H9 (cell line): ENCODE results near the gene DCHS1. TPM values are rescaled to one million over a fixed set of nuclear protein-coding genes. Genes with fewer than 3 reads are reported as not detected.

Source experiments
- DNase-seq: peaks from one replicate; pipeline ENCODE4 v3.0.0-alpha.2; 2017
- H2AFZ ChIP-seq: one replicate; pipeline ENCODE4 v1.6.1; 2013; ENCODE audit warnings: mild to moderate bottlenecking, low read length, control low read depth, moderate library complexity
- H2AK5ac ChIP-seq: 2 replicates; pipeline ENCODE4 v1.6.1; 2013; ENCODE audit warnings: low read length, control low read depth, mixed read lengths; ENCODE audit not compliant: insufficient read length
- H2BK120ac ChIP-seq: one replicate; pipeline ENCODE4 v1.6.1; 2013; ENCODE audit warnings: low read depth, mild to moderate bottlenecking, low read length, control low read depth, inconsistent platforms; ENCODE audit not compliant: poor library complexity, severe bottlenecking
- H2BK12ac ChIP-seq: 2 replicates; pipeline ENCODE4 v1.6.1; 2013; ENCODE audit warnings: low read length, control low read depth, mixed read lengths, low read depth; ENCODE audit not compliant: insufficient read length
- H2BK15ac ChIP-seq: 2 replicates; pipeline ENCODE4 v1.6.1; 2013; ENCODE audit warnings: low read depth, low read length, control low read depth
- H2BK20ac ChIP-seq: one replicate; pipeline ENCODE4 v1.6.1; 2013; ENCODE audit warnings: low read depth, mild to moderate bottlenecking, low read length, control low read depth, inconsistent platforms; ENCODE audit not compliant: poor library complexity, severe bottlenecking
- H2BK5ac ChIP-seq: 2 replicates; pipeline ENCODE4 v1.6.1; 2013; ENCODE audit warnings: low read length, control low read depth, mixed read lengths; ENCODE audit not compliant: insufficient read length
- H3K14ac ChIP-seq: 2 replicates; pipeline ENCODE4 v1.6.1; 2013; ENCODE audit warnings: low read length, control low read depth; ENCODE audit not compliant: insufficient read depth
- H3K18ac ChIP-seq: 2 replicates; pipeline ENCODE4 v1.6.1; 2013; ENCODE audit warnings: low read depth, mild to moderate bottlenecking, mixed read lengths, low read length, control low read depth; ENCODE audit not compliant: insufficient read length
- H3K23ac ChIP-seq: 2 replicates; pipeline ENCODE4 v1.6.1; 2013; ENCODE audit warnings: low read length, control low read depth, mixed read lengths, low read depth; ENCODE audit not compliant: insufficient read length
- H3K23me2 ChIP-seq: 2 replicates; pipeline ENCODE4 v1.6.1; 2013; ENCODE audit warnings: low read depth, mild to moderate bottlenecking, mixed read lengths, low read length, control low read depth; ENCODE audit not compliant: insufficient read length, poor library complexity, severe bottlenecking
- H3K27ac ChIP-seq: 2 replicates; pipeline ENCODE4 v1.5.1; 2013; ENCODE audit warnings: low read length, control low read depth, mixed read lengths, low read depth; ENCODE audit not compliant: insufficient read length
- H3K27me3 ChIP-seq: 2 replicates; pipeline ENCODE4 v1.6.1; 2013; ENCODE audit warnings: low read length, control low read depth, inconsistent platforms; ENCODE audit not compliant: insufficient read depth
- H3K4ac ChIP-seq: 2 replicates; pipeline ENCODE4 v1.6.1; 2013; ENCODE audit warnings: low read depth, mild to moderate bottlenecking, control low read depth, inconsistent platforms, low read length, moderate library complexity
- H3K4me1 ChIP-seq: 2 replicates; pipeline ENCODE4 v1.6.1; 2013; ENCODE audit warnings: low read length, control low read depth, inconsistent platforms; ENCODE audit not compliant: insufficient read depth
- H3K4me2 ChIP-seq: 2 replicates; pipeline ENCODE4 v1.6.1; 2013; ENCODE audit warnings: low read length, control low read depth, mixed read lengths; ENCODE audit not compliant: insufficient read length, insufficient read depth
- H3K56ac ChIP-seq: 2 replicates; pipeline ENCODE4 v1.6.1; 2013; ENCODE audit warnings: low read depth, mild to moderate bottlenecking, mixed read lengths, low read length, control low read depth; ENCODE audit not compliant: insufficient read length
- H3K79me1 ChIP-seq: 2 replicates; pipeline ENCODE4 v1.6.1; 2013; ENCODE audit warnings: low read depth, mild to moderate bottlenecking, moderate library complexity, low read length, control low read depth, inconsistent platforms; ENCODE audit not compliant: insufficient read depth, poor library complexity, severe bottlenecking
- H3K79me2 ChIP-seq: 2 replicates; pipeline ENCODE4 v1.6.1; 2013; ENCODE audit warnings: low read length, control low read depth, inconsistent platforms; ENCODE audit not compliant: insufficient read depth
- H3K9ac ChIP-seq: 2 replicates; pipeline ENCODE4 v1.6.1; 2013; ENCODE audit warnings: low read length, control low read depth, mixed read lengths; ENCODE audit not compliant: insufficient read length; ENCODE audit errors: extremely low read depth
- H3K9me3 ChIP-seq: one replicate; pipeline ENCODE4 v1.6.1; 2013; ENCODE audit warnings: low read depth, low read length, inconsistent platforms; ENCODE audit not compliant: control insufficient read depth
- H3T11ph ChIP-seq: one replicate; pipeline ENCODE4 v1.6.1; 2013; ENCODE audit warnings: mild to moderate bottlenecking, low read length, control low read depth, inconsistent platforms
- H4K20me1 ChIP-seq: one replicate; pipeline ENCODE4 v1.6.1; 2013; ENCODE audit not compliant: control insufficient read depth, insufficient read length, insufficient read depth
- H4K5ac ChIP-seq: 2 replicates; pipeline ENCODE4 v1.6.1; 2013; ENCODE audit warnings: low read depth, mild to moderate bottlenecking, mixed read lengths, low read length, control low read depth; ENCODE audit not compliant: insufficient read length
- H4K8ac ChIP-seq: replicated peaks from 2 replicates; pipeline ENCODE4 v1.6.1; 2013; ENCODE audit warnings: low read length, control low read depth, mixed read lengths, low read depth; ENCODE audit not compliant: insufficient read length
- H4K91ac ChIP-seq: 2 replicates; pipeline ENCODE4 v1.6.1; 2013; ENCODE audit warnings: low read depth, mild to moderate bottlenecking, moderate library complexity, mixed read lengths, low read length, control low read depth; ENCODE audit not compliant: insufficient read length
- H3K27ac Mint-ChIP-seq, 3 experiments: 2 replicates in 2 of 3; 3 replicates in 1 of 3; pipeline ENCODE4 v1.8.0; 2020 to 2021; ENCODE audit warnings: mixed read lengths in 3 of 3, mild to moderate bottlenecking in 1 of 3, moderate library complexity in 1 of 3
- H3K27me3 Mint-ChIP-seq: 2 replicates; pipeline ENCODE4 v1.8.0; 2021; ENCODE audit warnings: low read depth, mild to moderate bottlenecking, moderate library complexity, mixed read lengths
- H3K36me3 Mint-ChIP-seq, 3 experiments: 2 replicates in 2 of 3; 3 replicates in 1 of 3; pipeline ENCODE4 v1.8.0; 2020 to 2021; ENCODE audit warnings: low read depth in 3 of 3, mixed read lengths in 3 of 3; ENCODE audit not compliant: insufficient read depth in 1 of 3
- H3K4me1 Mint-ChIP-seq, 2 experiments: 2 replicates each; pipeline ENCODE4 v1.8.0; 2020; ENCODE audit warnings: mixed read lengths in 2 of 2
- H3K4me3 Mint-ChIP-seq, 2 experiments: 2 replicates in 1 of 2; 3 replicates in 1 of 2; pipeline ENCODE4 v1.8.0; 2020 to 2021; ENCODE audit warnings: mild to moderate bottlenecking in 2 of 2, mixed read lengths in 2 of 2, moderate library complexity in 1 of 2
- H3K9me3 Mint-ChIP-seq, 2 experiments: 2 replicates in 1 of 2; 3 replicates in 1 of 2; pipeline ENCODE4 v1.8.0; 2020; ENCODE audit warnings: mild to moderate bottlenecking in 2 of 2, mixed read lengths in 2 of 2, moderate library complexity in 1 of 2
- CTCF ChIP-seq: fragments of 200-600 bp; sonication (generic); conservative IDR thresholded peaks from 3 replicates; pipeline ENCODE4 v1.8.0; 2021; ENCODE audit warnings: antibody characterized with exemption, mild to moderate bottlenecking
- WGBS: extraction: QIAGEN DNeasy Blood & Tissue Kit; methylation state at CpG from one replicate; pipeline ENCODE4 v1.1.7; 2013; ENCODE audit warnings: missing lambda C conversion rate, low lambda C conversion rate, mixed read lengths; ENCODE audit not compliant: insufficient read length; ENCODE audit errors: extremely low coverage; 5-methylcytosine and 5-hydroxymethylcytosine counted together
- total RNA-seq: library from RNA; stranded (reverse); gene quantifications from 2 replicates; pipeline ENCODE4 v1.2.1, GENCODE V29; 2021

The DCHS1 gene
- total RNA-seq, 1 experiment from 2014 or later, result 12.5 TPM

- Histone ChIP-seq H2BK15ac (no peak overlapping the region), H2BK120ac (no peak overlapping the region), H2BK20ac (no peak overlapping the region), H3K79me1 (no peaks in the 10 kb centered on the region), H3K79me2 (peaks cover 7% of the 10 kb centered on the region; the same call in 1 of the 2 replicates), H3K27ac (no peak overlapping the region), H3K27me3 (no peaks in the 10 kb centered on the region), H3K56ac (no peak overlapping the region), H3K14ac (no peak overlapping the region), H3K18ac (no peak overlapping the region), H4K5ac (no peak overlapping the region), H2AFZ (no peak overlapping the region), H3K4me1 (peaks cover 3% of the 10 kb centered on the region; the same call in 1 of the 2 replicates), H4K20me1 (no peaks in the 10 kb centered on the region), H4K8ac (no peak overlapping the region), H2BK12ac (no peak overlapping the region), H3K4ac (no peak overlapping the region), H3K9me3 (no peaks in the 10 kb centered on the region), H4K91ac (no peak overlapping the region), H3K4me2 (no peak overlapping the region), H2BK5ac (no peak overlapping the region), H3K23me2 (peaks cover 13% of the 10 kb centered on the region), H3K9ac (no peak overlapping the region), H3T11ph (no peak overlapping the region), H3K23ac (no peak overlapping the region), H2AK5ac (no peak overlapping the region)
- H3K27ac Mint-ChIP-seq, result no peak overlapping the region
- peaks cover 0 to 2% of the 10 kb centered on the region in 2 experiments; a peak in 2 of 4 replicates for H3K4me1 Mint-ChIP-seq
- H3K4me3 Mint-ChIP-seq, result no peak overlapping the region
- H3K36me3 Mint-ChIP-seq, result peaks cover 6 to 44% (median 25%) of the 10 kb centered on the region in 3 experiments; a peak in 6 of 7 replicates
- no peaks in the 10 kb centered on the region for H3K9me3 Mint-ChIP-seq
- no peak for DNase-seq
- H3K27me3 Mint-ChIP-seq, result no peaks in the 10 kb centered on the region
- no peak for TF ChIP-seq CTCF
- no CpG with 5 or more reads among the region's 1 CpG for WGBS
These were observed 56.2 kb downstream of the DCHS1 start for GRCh38 chr11:6599449-6599848.
